HG02870 (cell line): Measurements from ENCODE around the gene RYR2.
"Not testable (repeated sequence)": the region's sequence is repeated elsewhere in the genome, so short reads cannot be mapped to it uniquely, and the experiment has no call there.

Experiments
- ATAC-seq: cut with Tn5 transposase; IDR thresholded peaks from one replicate; pipeline ENCODE4 v1.9.1; 2021; ENCODE audit warnings: mild to moderate bottlenecking, moderate library complexity; ENCODE audit not compliant: unreplicated experiment

The RYR2 gene

GRCh38 chr1:237244778-237245177 is 202.8 kb downstream of the RYR2 start:
- ATAC-seq: no peak

- ATAC-seq: no peak
Measured at GRCh38 chr1:237247442-237247841, 205.5 kb downstream of the RYR2 start.

- no peak for ATAC-seq
Measured at GRCh38 chr1:237249120-237249519, 207.1 kb downstream of the RYR2 start.

GRCh38 chr1:237250055-237250454 is 208.1 kb downstream of the RYR2 start:
- ATAC-seq: no peak

- no peak for ATAC-seq
Measured at GRCh38 chr1:237255071-237255470, 213.1 kb downstream of the RYR2 start.

GRCh38 chr1:237258871-237259270 is 216.9 kb downstream of the RYR2 start:
- ATAC-seq: no peak

- ATAC-seq: no peak
Measured at GRCh38 chr1:237261198-237261597, 219.2 kb downstream of the RYR2 start.

GRCh38 chr1:237267743-237268142 is 225.8 kb downstream of the RYR2 start:
- ATAC-seq: no peak

- peak; percentile 80 for ATAC-seq
Measured at GRCh38 chr1:237269938-237270337, 228.0 kb downstream of the RYR2 start.

- ATAC-seq: no peak
Measured at GRCh38 chr1:237270353-237270752, 228.4 kb downstream of the RYR2 start.

- ATAC-seq: not testable (repeated sequence)
Measured at GRCh38 chr1:237277994-237278393, 236.0 kb downstream of the RYR2 start.

GRCh38 chr1:237279629-237280028 is 237.6 kb downstream of the RYR2 start:
- ATAC-seq: no peak

GRCh38 chr1:237281481-237281880 is 239.5 kb downstream of the RYR2 start:
- ATAC-seq: no peak

GRCh38 chr1:237282208-237282783 is 240.3 kb downstream of the RYR2 start:
- no peak for ATAC-seq

GRCh38 chr1:237287876-237288521 is 246.0 kb downstream of the RYR2 start:
- no peak for ATAC-seq

- no peak for ATAC-seq
Measured at GRCh38 chr1:237293804-237294203, 251.8 kb downstream of the RYR2 start.

- no peak for ATAC-seq
Measured at GRCh38 chr1:237296861-237297260, 254.9 kb downstream of the RYR2 start.

GRCh38 chr1:237300642-237301041 is 258.7 kb downstream of the RYR2 start:
- no peak for ATAC-seq

- ATAC-seq: no peak
Measured at GRCh38 chr1:237303929-237304328, 261.9 kb downstream of the RYR2 start.

GRCh38 chr1:237306726-237307125 is 264.7 kb downstream of the RYR2 start:
- ATAC-seq: no peak

- no peak for ATAC-seq
Measured at GRCh38 chr1:237309595-237310118, 267.7 kb downstream of the RYR2 start.

GRCh38 chr1:237316352-237316751 is 274.4 kb downstream of the RYR2 start:
- ATAC-seq: no peak

GRCh38 chr1:237318748-237319147 is 276.8 kb downstream of the RYR2 start:
- no peak for ATAC-seq
